ENCODE measurements around the gene DTD1.

DTD1 gene

DNA sequence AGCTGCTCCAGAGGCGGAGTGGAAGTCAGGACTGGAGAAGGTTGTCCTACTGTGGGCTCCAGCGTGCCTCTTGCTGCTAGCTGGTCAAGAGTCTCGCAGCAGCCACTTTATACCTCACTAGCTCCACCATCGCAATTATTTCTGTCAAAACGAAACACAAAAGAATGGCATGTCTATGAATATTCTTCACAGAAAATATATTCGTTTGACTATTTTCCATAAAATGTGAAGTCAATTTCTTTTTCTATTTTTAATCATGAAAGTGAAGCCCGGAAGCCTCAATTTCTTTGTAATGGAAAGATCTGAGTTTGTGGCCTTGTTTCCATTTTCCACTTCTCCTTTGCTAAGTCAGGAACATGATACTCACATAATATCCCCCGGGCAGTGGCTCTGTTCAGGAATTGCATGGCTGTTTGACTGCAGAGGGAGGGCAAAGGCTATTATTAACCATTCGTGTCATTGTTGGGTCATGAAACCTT lies 51.7 kb downstream of the DTD1 start:
- Histone ChIP-seq H3K4me1 (ENCODE audit: control insufficient read depth, insufficient read depth, low read length) (peaks cover 2% of the 10 kb centered on the region), H3K9ac (ENCODE audit: low read depth, low read length) (no peak overlapping the region), H3K36me3 (ENCODE audit: control insufficient read depth, insufficient read depth, low read length) (no peaks in the 10 kb centered on the region), H3K4me3 (ENCODE audit: low read depth, low read length) (no peak overlapping the region), H3K9me3 (ENCODE audit: control insufficient read depth, insufficient read depth, low read length) (no peaks in the 10 kb centered on the region), H3K27me3 (ENCODE audit: control insufficient read depth, insufficient read depth, low read length) (no peaks in the 10 kb centered on the region)

GRCh38 chr20:18645196-18645745 lies 57.4 kb downstream of the DTD1 start:
- H3K27me3 ChIP-seq (ENCODE audit: control insufficient read depth, insufficient read depth, low read length): no peaks in the 10 kb centered on the region
- H3K4me1 ChIP-seq (ENCODE audit: control insufficient read depth, insufficient read depth, low read length): peaks cover 3% of the 10 kb centered on the region
- no peak overlapping the region for H3K4me3 ChIP-seq (ENCODE audit: low read depth, low read length)
- H3K9me3 ChIP-seq (ENCODE audit: control insufficient read depth, insufficient read depth, low read length): no peaks in the 10 kb centered on the region
- H3K9ac ChIP-seq (ENCODE audit: low read depth, low read length): no peak overlapping the region
- H3K36me3 ChIP-seq (ENCODE audit: control insufficient read depth, insufficient read depth, low read length): no peaks in the 10 kb centered on the region

- no peaks in the 10 kb centered on the region for H3K27me3 ChIP-seq (ENCODE audit: control insufficient read depth, insufficient read depth, low read length)
These were observed 58.0 kb downstream of the DTD1 start for GRCh38 chr20:18645851-18646250.

GRCh38 chr20:18647777-18648176 lies 59.9 kb downstream of the DTD1 start:
- peaks cover 3% of the 10 kb centered on the region for H3K4me1 ChIP-seq (ENCODE audit: control insufficient read depth, insufficient read depth, low read length)
- H3K9me3 ChIP-seq (ENCODE audit: control insufficient read depth, insufficient read depth, low read length): no peaks in the 10 kb centered on the region
- no peaks in the 10 kb centered on the region for H3K27me3 ChIP-seq (ENCODE audit: control insufficient read depth, insufficient read depth, low read length)
- no peak overlapping the region for H3K9ac ChIP-seq (ENCODE audit: low read depth, low read length)
- no peaks in the 10 kb centered on the region for H3K36me3 ChIP-seq (ENCODE audit: control insufficient read depth, insufficient read depth, low read length)
- H3K4me3 ChIP-seq (ENCODE audit: low read depth, low read length): no peak overlapping the region

More at GRCh38 chr20:18645851-18646250, 58.0 kb downstream of the DTD1 start:
- H3K36me3 ChIP-seq (ENCODE audit: control insufficient read depth, insufficient read depth, low read length): no peaks in the 10 kb centered on the region
- H3K4me3 ChIP-seq (ENCODE audit: low read depth, low read length): no peak overlapping the region
- peaks cover 3% of the 10 kb centered on the region for H3K4me1 ChIP-seq (ENCODE audit: control insufficient read depth, insufficient read depth, low read length)
- no peak overlapping the region for H3K9ac ChIP-seq (ENCODE audit: low read depth, low read length)
- H3K9me3 ChIP-seq (ENCODE audit: control insufficient read depth, insufficient read depth, low read length): no peaks in the 10 kb centered on the region

DNA sequence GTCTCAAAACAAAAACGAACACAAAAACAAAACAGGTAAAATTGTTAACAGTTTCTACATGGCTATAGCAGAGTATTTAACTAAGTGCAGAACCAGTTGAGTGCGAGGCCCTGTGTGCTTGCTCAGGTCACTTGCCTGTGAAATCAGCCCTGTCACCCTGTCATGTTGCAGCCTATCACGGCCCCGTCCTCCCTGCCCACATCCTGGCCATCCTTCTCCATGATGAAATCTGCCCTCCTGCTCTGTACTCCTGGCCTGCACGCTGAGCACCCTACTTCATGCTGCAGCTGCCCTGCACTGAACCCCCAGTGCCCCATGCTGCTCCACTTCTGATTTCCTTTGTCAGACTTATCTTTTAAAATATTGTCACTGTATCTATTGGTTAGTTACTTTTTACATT lies 62.4 kb downstream of the DTD1 start:
- no peak overlapping the region for H3K9ac ChIP-seq (ENCODE audit: low read depth, low read length)
- H3K27me3 ChIP-seq (ENCODE audit: control insufficient read depth, insufficient read depth, low read length): no peaks in the 10 kb centered on the region
- no peaks in the 10 kb centered on the region for H3K9me3 ChIP-seq (ENCODE audit: control insufficient read depth, insufficient read depth, low read length)
- no peak overlapping the region for H3K4me3 ChIP-seq (ENCODE audit: low read depth, low read length)
- peaks cover under 1% of the 10 kb centered on the region for H3K4me1 ChIP-seq (ENCODE audit: control insufficient read depth, insufficient read depth, low read length)
- no peaks in the 10 kb centered on the region for H3K36me3 ChIP-seq (ENCODE audit: control insufficient read depth, insufficient read depth, low read length)

- no peaks in the 10 kb centered on the region for H3K9me3 ChIP-seq (ENCODE audit: control insufficient read depth, insufficient read depth, low read length)
- no peaks in the 10 kb centered on the region for H3K27me3 ChIP-seq (ENCODE audit: control insufficient read depth, insufficient read depth, low read length)
- H3K36me3 ChIP-seq (ENCODE audit: control insufficient read depth, insufficient read depth, low read length): no peaks in the 10 kb centered on the region
These were observed 66.0 kb downstream of the DTD1 start for GRCh38 chr20:18653736-18654447.

GRCh38 chr20:18654448-18654773 lies 66.6 kb downstream of the DTD1 start:
- Histone ChIP-seq H3K9me3 (ENCODE audit: control insufficient read depth, insufficient read depth, low read length) (no peaks in the 10 kb centered on the region), H3K27me3 (ENCODE audit: control insufficient read depth, insufficient read depth, low read length) (no peaks in the 10 kb centered on the region), H3K4me3 (ENCODE audit: low read depth, low read length) (no peak overlapping the region), H3K36me3 (ENCODE audit: control insufficient read depth, insufficient read depth, low read length) (no peaks in the 10 kb centered on the region), H3K9ac (ENCODE audit: low read depth, low read length) (no peak overlapping the region), H3K4me1 (ENCODE audit: control insufficient read depth, insufficient read depth, low read length) (no peaks in the 10 kb centered on the region)

More at GRCh38 chr20:18653736-18654447, 66.0 kb downstream of the DTD1 start:
- H3K4me1 ChIP-seq (ENCODE audit: control insufficient read depth, insufficient read depth, low read length): no peaks in the 10 kb centered on the region
- no peak overlapping the region for H3K4me3 ChIP-seq (ENCODE audit: low read depth, low read length)
- H3K9ac ChIP-seq (ENCODE audit: low read depth, low read length): no peak overlapping the region

- Histone ChIP-seq H3K9me3 (ENCODE audit: control insufficient read depth, insufficient read depth, low read length) (no peaks in the 10 kb centered on the region), H3K4me1 (ENCODE audit: control insufficient read depth, insufficient read depth, low read length) (no peaks in the 10 kb centered on the region), H3K4me3 (ENCODE audit: low read depth, low read length) (no peak overlapping the region), H3K9ac (ENCODE audit: low read depth, low read length) (no peak overlapping the region), H3K27me3 (ENCODE audit: control insufficient read depth, insufficient read depth, low read length) (no peaks in the 10 kb centered on the region), H3K36me3 (ENCODE audit: control insufficient read depth, insufficient read depth, low read length) (no peaks in the 10 kb centered on the region)
These were observed 69.7 kb downstream of the DTD1 start for GRCh38 chr20:18657575-18657974.

DNA sequence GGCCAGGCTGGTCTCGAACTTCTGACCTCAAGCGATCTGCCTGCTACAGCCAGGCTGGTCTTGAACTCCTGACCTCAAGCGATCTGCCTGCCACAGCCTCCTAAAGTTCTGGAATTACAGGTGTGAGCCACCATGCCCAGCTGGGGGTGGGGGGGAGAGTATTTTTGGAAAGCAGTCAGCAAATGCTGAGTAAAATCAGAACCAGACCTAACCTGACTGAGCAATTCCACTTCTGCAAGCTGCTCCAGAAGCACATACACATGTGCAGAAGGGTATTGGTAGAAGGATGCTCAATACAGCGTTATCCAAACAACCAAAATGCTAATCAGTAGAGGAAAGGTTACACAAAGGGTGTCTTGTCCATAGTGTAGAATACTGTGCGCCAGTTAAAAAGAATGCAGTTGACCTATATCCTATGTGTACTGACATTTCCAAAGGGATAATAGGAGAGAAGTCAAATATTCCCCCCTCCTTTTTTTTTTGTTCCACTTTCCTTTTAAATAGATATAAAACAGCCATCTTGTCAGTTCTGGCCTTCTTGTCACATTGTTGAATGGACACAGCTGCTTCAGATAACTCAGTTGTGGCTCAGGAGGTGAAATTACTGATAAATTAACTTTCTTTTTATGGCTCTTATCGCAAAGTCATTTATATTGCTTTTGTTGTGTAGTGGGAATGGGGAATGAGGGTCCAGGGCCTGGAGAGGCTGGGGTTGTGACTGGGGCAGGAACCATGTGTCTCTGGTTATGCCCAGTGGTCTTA lies 74.6 kb downstream of the DTD1 start:
- Histone ChIP-seq H3K36me3 (ENCODE audit: control insufficient read depth, insufficient read depth, low read length) (no peaks in the 10 kb centered on the region), H3K27me3 (ENCODE audit: control insufficient read depth, insufficient read depth, low read length) (no peaks in the 10 kb centered on the region), H3K4me3 (ENCODE audit: low read depth, low read length) (no peak overlapping the region), H3K9ac (ENCODE audit: low read depth, low read length) (no peak overlapping the region), H3K9me3 (ENCODE audit: control insufficient read depth, insufficient read depth, low read length) (no peaks in the 10 kb centered on the region), H3K4me1 (ENCODE audit: control insufficient read depth, insufficient read depth, low read length) (no peaks in the 10 kb centered on the region)

GRCh38 chr20:18663932-18664331 lies 76.1 kb downstream of the DTD1 start:
- H3K9me3 ChIP-seq (ENCODE audit: control insufficient read depth, insufficient read depth, low read length): no peaks in the 10 kb centered on the region
- H3K27me3 ChIP-seq (ENCODE audit: control insufficient read depth, insufficient read depth, low read length): no peaks in the 10 kb centered on the region
- no peak overlapping the region for H3K4me3 ChIP-seq (ENCODE audit: low read depth, low read length)
- no peaks in the 10 kb centered on the region for H3K36me3 ChIP-seq (ENCODE audit: control insufficient read depth, insufficient read depth, low read length)
- H3K9ac ChIP-seq (ENCODE audit: low read depth, low read length): no peak overlapping the region
- H3K4me1 ChIP-seq (ENCODE audit: control insufficient read depth, insufficient read depth, low read length): no peaks in the 10 kb centered on the region

GRCh38 chr20:18665135-18665534 lies 77.3 kb downstream of the DTD1 start:
- no peaks in the 10 kb centered on the region for H3K9me3 ChIP-seq (ENCODE audit: control insufficient read depth, insufficient read depth, low read length)
- H3K27me3 ChIP-seq (ENCODE audit: control insufficient read depth, insufficient read depth, low read length): no peaks in the 10 kb centered on the region
- no peak overlapping the region for H3K4me3 ChIP-seq (ENCODE audit: low read depth, low read length)
- H3K36me3 ChIP-seq (ENCODE audit: control insufficient read depth, insufficient read depth, low read length): no peaks in the 10 kb centered on the region
- peaks cover 2% of the 10 kb centered on the region for H3K4me1 ChIP-seq (ENCODE audit: control insufficient read depth, insufficient read depth, low read length)
- H3K9ac ChIP-seq (ENCODE audit: low read depth, low read length): no peak overlapping the region

Data from iPS-15b (cell line).